HEK293T (cell line): ENCODE results near the gene CARD14.

Experiments
- CTCF ChIA-PET: fragments of 350-600 bp; formaldehyde crosslinking; extraction: SDS; loops from one replicate; lab custom pipeline; 2021; ENCODE audit warnings: antibody characterized with exemption, inconsistent platforms; lab: Yijun Ruan, JAX
- POLR2A ChIA-PET: fragments of 350-600 bp; formaldehyde crosslinking; extraction: SDS; loops from one replicate; lab custom pipeline; 2020; ENCODE audit warnings: antibody characterized with exemption, inconsistent platforms; lab: Yijun Ruan, JAX
- DNase-seq: peaks from one replicate; pipeline ENCODE4 v3.0.0; 2012; ENCODE audit warnings: mixed read lengths; ENCODE audit errors: extremely low spot score
- ARNT ChIP-seq: fragments of 450-650 bp; IDR thresholded peaks from 2 replicates; pipeline ENCODE4 v1.6.1; 2017; ENCODE audit warnings: mild to moderate bottlenecking
- BHLHE40 ChIP-seq: fragments of 450-650 bp; IDR thresholded peaks from 2 replicates; pipeline ENCODE4 v1.6.1; 2016; ENCODE audit warnings: mild to moderate bottlenecking, moderate library complexity, borderline replicate concordance
- CTBP1 ChIP-seq: fragments of 450-650 bp; IDR thresholded peaks from 2 replicates; pipeline ENCODE4 v1.6.1; 2016; ENCODE audit warnings: borderline replicate concordance
- ELF4 ChIP-seq: fragments of 450-650 bp; IDR thresholded peaks from 2 replicates; pipeline ENCODE4 v1.6.1; 2017; ENCODE audit warnings: antibody characterized with exemption
- FOXA1 ChIP-seq: fragments of 450-650 bp; IDR thresholded peaks from 2 replicates; pipeline ENCODE4 v1.6.1; 2016; ENCODE audit warnings: mild to moderate bottlenecking
- FOXK2 ChIP-seq: fragments of 450-650 bp; IDR thresholded peaks from 2 replicates; pipeline ENCODE4 v1.6.1; 2016; ENCODE audit warnings: mild to moderate bottlenecking
- FOXM1 ChIP-seq: fragments of 450-650 bp; IDR thresholded peaks from 2 replicates; pipeline ENCODE4 v1.6.1; 2017; ENCODE audit warnings: mild to moderate bottlenecking, borderline replicate concordance
- L3MBTL2 ChIP-seq: fragments of 450-650 bp; conservative IDR thresholded peaks from 2 replicates; pipeline ENCODE4 v1.6.1; 2016; ENCODE audit warnings: mild to moderate bottlenecking
- LEF1 ChIP-seq: fragments of 450-650 bp; IDR thresholded peaks from 2 replicates; pipeline ENCODE4 v1.6.1; 2017; ENCODE audit warnings: mild to moderate bottlenecking, borderline replicate concordance
- NFRKB ChIP-seq: fragments of 450-650 bp; IDR thresholded peaks from 2 replicates; pipeline ENCODE4 v1.6.1; 2016; ENCODE audit warnings: mild to moderate bottlenecking, moderate library complexity
- SP1 ChIP-seq: fragments of 450-650 bp; IDR thresholded peaks from 2 replicates; pipeline ENCODE4 v1.6.1; 2017
- SUZ12 ChIP-seq: fragments of 450-650 bp; IDR thresholded peaks from 2 replicates; pipeline ENCODE4 v1.6.1; 2016; ENCODE audit warnings: mild to moderate bottlenecking
- TARDBP ChIP-seq: fragments of 450-650 bp; IDR thresholded peaks from 2 replicates; pipeline ENCODE4 v1.6.1; 2016
- ZNF384 ChIP-seq: fragments of 450-650 bp; IDR thresholded peaks from 2 replicates; pipeline ENCODE4 v1.6.1; 2016
- TF ChIP-seq, protein P1 (sequence below): fragments of 450-650 bp; IDR thresholded peaks from 2 replicates; pipeline ENCODE4 v1.6.1; 2016

CARD14 gene

GRCh38 chr17:80177986-80178595, 8.3 kb downstream of the CARD14 start:
- no peak for DNase-seq

GRCh38 chr17:80180192-80180591, 10.4 kb downstream of the CARD14 start:
- ChIA-PET CTCF (no interaction called here), POLR2A (no interaction called here)
- DNase-seq = no peak
- TF ChIP-seq, protein P1, sequence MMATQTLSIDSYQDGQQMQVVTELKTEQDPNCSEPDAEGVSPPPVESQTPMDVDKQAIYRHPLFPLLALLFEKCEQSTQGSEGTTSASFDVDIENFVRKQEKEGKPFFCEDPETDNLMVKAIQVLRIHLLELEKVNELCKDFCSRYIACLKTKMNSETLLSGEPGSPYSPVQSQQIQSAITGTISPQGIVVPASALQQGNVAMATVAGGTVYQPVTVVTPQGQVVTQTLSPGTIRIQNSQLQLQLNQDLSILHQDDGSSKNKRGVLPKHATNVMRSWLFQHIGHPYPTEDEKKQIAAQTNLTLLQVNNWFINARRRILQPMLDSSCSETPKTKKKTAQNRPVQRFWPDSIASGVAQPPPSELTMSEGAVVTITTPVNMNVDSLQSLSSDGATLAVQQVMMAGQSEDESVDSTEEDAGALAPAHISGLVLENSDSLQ = no peak
- TF ChIP-seq FOXA1 = no peak
- no peak for TF ChIP-seq ELF4
- TF ChIP-seq NFRKB = no peak
- TF ChIP-seq SUZ12 = no peak
- no peak for TF ChIP-seq BHLHE40
- no peak for TF ChIP-seq FOXM1
- no peak for TF ChIP-seq FOXK2
- TF ChIP-seq ARNT = no peak

More at GRCh38 chr17:80177986-80178595, 8.3 kb downstream of the CARD14 start:
- POLR2A ChIA-PET = interaction anchor here (1.4 kb wide), 1 partner anchor 28 kb away, joined by 4 read pairs; no protein-coding TSS in a partner anchor
- CTCF ChIA-PET = interaction anchor here (1.2 kb wide), 1 partner anchor 11 kb away, joined by 3 read pairs; no protein-coding TSS in a partner anchor
- TF ChIP-seq FOXK2 (no peak), BHLHE40 (no peak), SP1 (no peak), ARNT (no peak), TARDBP (no peak), ELF4 (no peak), LEF1 (no peak), ZNF384 (no peak), FOXM1 (no peak), SUZ12 (no peak)
- TF ChIP-seq, protein P1 = no peak

DNA sequence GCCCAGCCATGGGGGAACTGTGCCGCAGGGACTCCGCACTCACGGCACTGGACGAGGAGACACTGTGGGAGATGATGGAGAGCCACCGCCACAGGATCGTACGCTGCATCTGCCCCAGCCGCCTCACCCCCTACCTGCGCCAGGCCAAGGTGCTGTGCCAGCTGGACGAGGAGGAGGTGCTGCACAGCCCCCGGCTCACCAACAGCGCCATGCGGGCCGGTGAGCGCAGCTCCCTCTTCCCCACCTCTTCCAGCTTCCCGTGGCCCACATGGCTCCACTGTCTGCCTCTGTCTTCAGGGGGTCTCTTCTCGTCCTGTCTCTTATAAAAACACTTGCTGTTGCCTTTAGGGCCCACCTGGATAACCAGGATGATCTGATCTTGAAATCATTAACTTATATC, 11.6 kb downstream of the CARD14 start:
- TF ChIP-seq TARDBP (no peak), CTBP1 (no peak), FOXK2 (no peak), SUZ12 (no peak), L3MBTL2 (no peak), ZNF384 (no peak), ARNT (no peak)
- no peak for DNase-seq
- CTCF ChIA-PET = interaction anchor here (0.6 to 1.3 kb wide), 2 partner anchors 80 to 85 kb away, joined by 4 to 6 read pairs; partner anchors contain the start of gene GAA
- POLR2A ChIA-PET = no interaction called here

GRCh38 chr17:80182118-80182844, 12.5 kb downstream of the CARD14 start:
- ChIA-PET CTCF (interaction anchor here (1.2 kb wide), 1 partner anchor 9 kb away, joined by 4 read pairs; no protein-coding TSS in a partner anchor), POLR2A (no interaction called here)
- DNase-seq = no peak
- TF ChIP-seq ARNT = no peak
- TF ChIP-seq NFRKB = no peak
- no peak for TF ChIP-seq FOXA1
- no peak for TF ChIP-seq FOXK2
- TF ChIP-seq LEF1 = no peak

DNA sequence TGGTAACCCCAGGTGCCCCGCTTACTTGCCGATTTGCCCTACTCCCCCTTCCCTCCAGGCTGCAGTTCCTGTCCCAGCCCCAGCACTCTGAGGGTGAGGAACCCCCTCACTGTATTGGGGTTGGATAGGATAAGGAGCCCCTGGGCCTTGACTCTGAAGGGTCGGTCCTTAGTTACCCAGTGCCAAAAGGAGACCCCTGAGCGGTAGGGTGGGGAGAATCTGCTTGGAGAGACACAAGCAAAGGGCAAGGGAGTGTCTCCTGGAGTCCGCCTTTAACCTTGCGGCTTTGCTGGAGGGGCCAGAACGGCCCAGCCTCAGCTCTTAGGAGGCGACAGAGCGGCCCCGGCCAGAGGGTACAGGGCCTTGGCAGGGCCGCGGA, 13.0 kb downstream of the CARD14 start:
- DNase-seq = no peak
- CTCF ChIA-PET = interaction anchor here (1.2 kb wide), 1 partner anchor 8 kb away, joined by 4 read pairs; no protein-coding TSS in a partner anchor
- POLR2A ChIA-PET = no interaction called here
- no peak for TF ChIP-seq ELF4

- CTCF ChIA-PET = no interaction called here
- TF ChIP-seq SUZ12 (no peak), L3MBTL2 (no peak), SP1 (no peak), ELF4 (no peak)
- TF ChIP-seq, protein P1 = no peak
- no peak for DNase-seq
- POLR2A ChIA-PET = interaction anchor here (0.9 to 1.6 kb wide), 2 partner anchors 13 to 36 kb away, joined by 3 to 4 read pairs; partner anchors contain the start of genes SGSH and SLC26A11
Measured at GRCh38 chr17:80183581-80184422, 14.0 kb downstream of the CARD14 start.
